GM21526 (cell line): ENCODE results near the gene C19orf73.

Experiments used
- ATAC-seq: cut with Tn5 transposase; IDR thresholded peaks from one replicate; pipeline ENCODE4 v1.9.1; 2021; ENCODE audit warnings: moderate library complexity; ENCODE audit not compliant: unreplicated experiment, low FRiP score

The C19orf73 gene

DNA sequence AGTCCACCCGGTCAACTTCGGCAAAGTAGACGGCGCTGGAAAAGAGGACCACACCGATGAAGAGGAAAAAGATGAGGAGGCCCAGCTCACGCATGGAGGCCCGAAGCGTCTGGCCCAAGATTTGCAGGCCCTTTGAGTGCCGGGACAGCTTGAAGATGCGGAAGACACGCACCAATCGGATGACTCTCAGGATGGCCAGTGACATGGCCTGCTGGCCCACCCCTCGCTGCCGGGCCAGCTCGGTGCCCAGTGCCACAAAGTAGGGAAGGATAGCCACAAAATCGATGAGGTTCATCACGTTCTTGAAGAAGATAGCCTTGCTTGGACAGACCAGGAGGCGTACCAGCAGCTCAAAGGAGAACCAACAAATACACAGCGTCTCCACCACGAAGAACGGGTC is 48.5 kb downstream of the C19orf73 start:
- ATAC-seq: no peak

DNA sequence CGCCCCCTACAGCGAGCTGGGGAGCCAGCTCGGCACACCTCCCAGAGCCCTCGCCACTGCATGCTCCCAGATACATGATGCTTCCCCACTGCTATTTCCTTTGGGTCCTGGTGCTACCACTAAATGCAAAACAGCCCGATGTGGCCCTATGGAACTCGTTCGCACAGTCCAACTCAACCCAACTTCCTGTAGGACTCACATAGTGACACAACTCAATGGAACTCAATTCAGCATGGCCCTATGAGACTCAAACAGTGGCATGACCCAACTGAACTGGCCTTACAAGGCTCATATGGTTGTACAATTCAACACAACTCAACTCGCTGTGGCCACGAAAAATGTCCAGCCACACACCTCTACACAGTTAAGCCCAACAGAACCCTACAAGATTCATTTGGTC is 49.9 kb downstream of the C19orf73 start:
- no peak for ATAC-seq
